HL-60 (cell line): ENCODE results near the gene C12orf75.

Experiments used
- DNase-seq, 2 experiments: peaks; one replicate each; pipeline ENCODE4 v3.0.0-alpha.2; 2010 to 2020; ENCODE audit warnings: low read depth in 1 of 2, low spot score in 1 of 2
- H3K27ac ChIP-seq: fragments of 250-450 bp; sonication (Bioruptor Pico); replicated peaks from 2 replicates; pipeline ENCODE4 v1.5.1; 2020; ENCODE audit warnings: mild to moderate bottlenecking, moderate library complexity
- H3K27me3 ChIP-seq: fragments of 250-450 bp; sonication (Bioruptor Pico); 2 replicates; pipeline ENCODE4 v1.5.1; 2021; ENCODE audit warnings: mild to moderate bottlenecking, moderate library complexity; ENCODE audit not compliant: insufficient read depth, poor library complexity, severe bottlenecking
- H3K4me3 ChIP-seq: replicated peaks from 2 replicates; pipeline ENCODE4 v1.5.1; 2011; ENCODE audit warnings: mild to moderate bottlenecking, control low read depth, low read length; ENCODE audit not compliant: insufficient read depth
- CTCF ChIP-seq: IDR thresholded peaks from one replicate; pipeline ENCODE4 v1.5.1; 2011; ENCODE audit warnings: low read length, control low read depth, inconsistent platforms; ENCODE audit not compliant: insufficient read depth
- GABPA ChIP-seq: IDR thresholded peaks from 2 replicates; pipeline ENCODE4 v1.6.1; 2012; ENCODE audit warnings: low read depth
- POLR2AphosphoS5 ChIP-seq: IDR thresholded peaks from 2 replicates; pipeline ENCODE4 v1.6.1; 2012; ENCODE audit warnings: low read depth
- REST ChIP-seq: IDR thresholded peaks from 2 replicates; pipeline ENCODE4 v1.6.1; 2012; ENCODE audit warnings: low read depth; ENCODE audit not compliant: insufficient replicate concordance
- SPI1 ChIP-seq: IDR thresholded peaks from 2 replicates; pipeline ENCODE4 v1.6.1; 2012; ENCODE audit warnings: low read depth, mild to moderate bottlenecking, borderline replicate concordance

The C12orf75 gene

DNA sequence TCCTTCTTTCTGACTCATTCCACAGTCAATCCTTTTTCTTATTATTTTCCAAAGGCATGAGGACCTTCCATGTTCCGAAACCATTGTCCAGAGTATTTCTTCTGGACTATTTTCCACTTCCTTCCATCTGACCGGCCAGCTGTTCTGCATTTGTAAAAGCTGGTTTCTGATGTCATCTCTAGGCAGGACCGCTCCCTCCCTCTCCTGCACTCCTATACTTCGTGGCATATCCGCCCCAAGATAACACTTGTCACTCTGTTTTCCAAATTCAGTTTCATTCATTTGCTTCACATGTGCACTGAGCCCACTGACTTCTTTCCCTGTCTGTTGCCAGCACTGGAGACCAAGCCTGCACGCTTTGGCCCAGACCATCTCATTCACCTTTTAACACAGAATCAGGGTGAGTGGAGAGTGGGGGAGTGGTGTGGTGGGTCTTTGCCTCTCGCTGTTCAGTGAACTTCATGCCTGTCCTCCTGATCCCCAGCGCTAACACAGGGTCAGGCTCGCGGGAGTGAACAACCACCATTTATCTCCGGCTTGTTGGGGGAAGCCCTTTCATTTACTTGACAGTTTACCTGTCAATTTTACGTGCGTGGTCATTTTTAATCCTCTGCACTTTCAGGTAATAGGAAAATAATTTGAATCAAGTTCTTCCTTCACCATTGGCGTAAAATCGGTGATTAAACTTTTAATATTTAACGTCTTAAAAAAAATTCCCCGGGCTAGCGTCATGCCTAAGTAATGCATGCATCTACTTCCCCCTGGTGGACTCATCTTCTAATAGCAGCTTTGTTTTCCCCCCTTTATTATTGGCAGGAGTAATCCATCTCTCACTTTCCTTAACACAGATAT lies 52.5 kb downstream of the C12orf75 start:
- peak; percentile 38 for TF ChIP-seq CTCF
- no peak for TF ChIP-seq GABPA
- TF ChIP-seq POLR2AphosphoS5: no peak
- TF ChIP-seq REST: no peak
- TF ChIP-seq SPI1: no peak
- no peak overlapping the region for H3K27ac ChIP-seq
- no peak overlapping the region for H3K4me3 ChIP-seq
- peaks cover 2% of the 10 kb centered on the region for H3K27me3 ChIP-seq
- peak in 1 of 2 experiments; percentile 15 for DNase-seq

DNA sequence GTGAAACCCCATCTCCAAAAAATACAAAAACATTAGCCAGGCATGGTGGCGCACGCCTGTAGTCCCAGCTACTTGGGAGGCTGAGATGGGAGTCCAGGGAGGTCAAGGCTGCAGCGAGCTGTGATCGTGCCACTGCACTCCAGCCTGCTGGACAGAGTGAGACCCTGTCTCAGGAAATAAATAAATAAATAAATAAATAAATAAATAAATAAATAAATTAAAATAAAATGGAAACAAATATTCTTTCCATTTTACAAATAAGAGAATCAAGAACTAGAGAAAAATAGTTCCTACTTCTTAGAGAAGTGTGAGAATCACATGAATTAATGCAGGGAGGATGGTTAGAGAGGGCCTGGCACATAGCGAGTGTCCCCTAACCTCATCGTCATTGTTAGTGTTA lies 53.7 kb downstream of the C12orf75 start:
- Histone ChIP-seq H3K27ac (no peak overlapping the region), H3K4me3 (no peak overlapping the region), H3K27me3 (peaks cover 2% of the 10 kb centered on the region)
- TF ChIP-seq REST: no peak
- no peak for TF ChIP-seq CTCF
- DNase-seq: no peak

DNA sequence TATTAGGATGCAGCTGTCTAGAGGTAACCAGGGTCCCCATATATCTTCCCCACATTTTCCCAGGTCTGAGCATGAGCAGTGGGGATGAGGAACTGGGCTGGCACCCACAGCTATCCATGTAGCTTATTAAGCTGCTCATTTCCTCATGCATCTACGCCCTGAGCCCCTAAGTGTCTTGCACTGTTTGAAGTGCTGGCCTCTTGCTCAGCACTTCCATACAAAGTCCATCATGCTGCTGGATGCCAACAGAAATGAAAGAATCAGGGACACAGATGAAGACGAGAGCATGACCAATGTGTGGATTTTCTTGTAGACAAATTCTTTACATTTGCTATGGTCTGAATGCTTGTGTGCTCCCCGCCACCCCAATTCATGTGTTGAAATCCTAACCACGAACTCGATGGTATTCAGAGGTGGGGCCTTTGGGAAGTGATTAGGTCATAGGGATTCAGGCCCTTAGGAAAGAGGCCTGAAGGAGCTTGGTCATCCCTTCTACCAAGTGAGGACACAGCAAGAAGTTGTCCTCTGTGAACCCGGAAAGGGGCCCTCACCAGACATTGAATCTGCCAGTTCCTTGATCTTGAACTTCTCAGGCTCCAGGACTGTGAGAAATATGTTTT lies 54.5 kb downstream of the C12orf75 start:
- TF ChIP-seq REST (no peak), GABPA (no peak), CTCF (no peak), SPI1 (no peak), POLR2AphosphoS5 (no peak)
- no peak for DNase-seq
- H3K4me3 ChIP-seq: no peak overlapping the region
- H3K27ac ChIP-seq: no peak overlapping the region
- H3K27me3 ChIP-seq: peaks cover 2% of the 10 kb centered on the region
